Renal cortical epithelial cell (primary cell): ENCODE data around the gene ZBTB26. TPM values are rescaled to one million over a fixed set of nuclear protein-coding genes. Genes with fewer than 3 reads are reported as not detected.
"Not testable (repeated sequence)": the region's sequence is repeated elsewhere in the genome, so short reads cannot be mapped to it uniquely, and the experiment has no call there.

ENCODE experiments used
- DNase-seq: peaks from one replicate; pipeline ENCODE4 v3.0.0-alpha.2; 2011; ENCODE audit warnings: low read depth
- total RNA-seq: library from RNA; depleted of rRNA; stranded (reverse); fragments of >200 nt; gene quantifications from 2 replicates; pipeline ENCODE4 v1.2.3, GENCODE V29; 2014

ZBTB26 gene
- total RNA-seq, 1 donor from 2014 or later = 11.6 TPM

GRCh38 chr9:122923947-122924346 lies 7.4 kb downstream of the ZBTB26 start:
- peak; percentile 34 for DNase-seq

- DNase-seq = no peak
These were observed 8.6 kb downstream of the ZBTB26 start for GRCh38 chr9:122922713-122923112.

DNA sequence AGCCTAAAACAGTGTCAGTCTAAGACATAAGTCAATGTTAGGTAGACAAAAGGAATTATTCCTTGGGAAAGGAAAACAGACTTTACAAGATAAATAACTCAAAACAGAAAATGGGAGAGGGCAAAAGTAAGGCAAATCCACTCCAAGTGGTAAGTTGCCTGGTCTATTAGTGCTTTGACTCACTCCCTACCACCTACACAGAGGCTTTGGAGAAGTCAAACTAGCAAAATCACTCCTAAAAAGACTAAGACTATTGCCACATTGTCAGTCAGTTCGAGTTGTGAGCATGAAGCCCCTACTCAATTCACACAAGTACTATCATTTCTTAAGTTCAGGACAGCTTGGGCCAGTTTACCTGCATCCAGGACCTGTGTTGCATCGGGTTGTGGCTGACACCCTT lies 13.0 kb downstream of the ZBTB26 start:
- DNase-seq = no peak

GRCh38 chr9:122912964-122913673 lies 18.2 kb downstream of the ZBTB26 start, which contains the start of gene ZBTB6:
Gene ZBTB6, minus strand, starts transcription at chr9:122913323. Its CDS starts 1,251 bp downstream, at chr9:122912072.
- DNase-seq = peak; percentile 83

- no peak for DNase-seq
These were observed 18.7 kb downstream of the ZBTB26 start for GRCh38 chr9:122912671-122912963.

DNA sequence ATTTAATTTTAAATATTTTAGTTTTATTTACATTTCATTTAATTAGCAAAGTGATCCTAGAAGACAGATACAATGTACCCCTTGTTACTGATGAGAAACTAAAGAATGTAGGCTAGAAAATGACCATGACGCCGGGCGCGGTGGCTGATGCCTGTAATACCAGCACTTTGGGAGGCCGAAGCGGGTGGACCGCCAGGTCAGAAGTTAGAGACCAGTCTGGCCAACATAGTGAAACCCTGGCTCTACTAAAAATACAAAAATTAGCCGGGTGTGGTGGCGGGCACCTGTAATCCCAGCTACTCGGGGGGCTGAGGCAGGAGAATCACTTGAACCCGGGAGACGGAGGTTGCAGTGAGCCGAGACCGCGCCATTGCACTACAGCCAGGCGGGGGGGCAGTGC lies 25.2 kb downstream of the ZBTB26 start:
- not testable (repeated sequence) for DNase-seq

DNA sequence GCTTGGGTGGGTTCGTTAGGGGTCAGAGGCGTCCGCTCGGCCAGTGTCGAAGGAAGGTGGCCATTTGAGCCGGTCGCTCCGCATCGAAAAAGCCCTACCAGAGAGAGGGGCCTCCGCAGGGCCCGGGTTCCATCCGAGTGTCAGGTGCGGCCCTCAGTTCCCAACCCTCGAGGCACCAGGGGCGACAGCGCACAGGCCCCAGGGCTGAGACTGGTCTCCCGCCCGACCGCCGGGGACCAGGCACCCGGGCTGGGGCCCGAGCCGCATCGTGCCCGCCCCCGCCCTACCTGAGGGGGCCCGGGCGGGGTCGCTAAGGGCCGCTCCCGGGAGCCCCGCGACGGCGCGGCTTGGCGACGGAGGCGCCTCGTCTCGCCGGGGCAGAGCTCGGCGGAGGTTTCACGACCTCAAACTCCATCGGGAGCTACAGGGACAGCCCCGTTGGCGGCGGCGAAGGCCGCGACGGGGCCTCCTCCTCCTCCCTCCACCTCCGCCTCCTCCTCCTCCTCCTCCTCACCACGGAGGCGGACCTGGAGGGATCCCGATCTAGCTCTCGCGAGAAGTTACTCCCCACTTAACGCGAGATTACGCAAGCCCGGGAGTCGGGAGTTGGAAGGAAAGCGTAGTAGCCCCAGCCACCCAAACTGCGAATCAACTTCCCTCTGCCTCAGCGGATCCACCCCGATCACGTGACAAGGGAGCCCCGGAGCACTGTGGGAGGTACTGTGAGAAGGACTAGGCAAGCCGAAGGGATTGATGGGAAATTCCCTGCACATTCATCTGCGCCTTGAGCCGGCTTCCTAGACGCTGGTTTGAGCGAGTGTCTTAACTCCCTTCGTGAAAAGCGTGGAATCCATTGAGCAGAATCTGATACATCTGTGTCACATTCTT lies 26.2 kb downstream of the ZBTB26 start, which contains the start of gene RC3H2:
Gene RC3H2 (minus strand): TSS at position 537 of the 888 bp plus-strand sequence. CDS start 7,850 bp downstream, outside the sequence.
- peak; percentile 99 for DNase-seq

GRCh38 chr9:122904466-122904822 lies 26.9 kb downstream of the ZBTB26 start:
- DNase-seq = peak; percentile 36

- peak; percentile 28 for DNase-seq
These were observed 30.5 kb downstream of the ZBTB26 start for GRCh38 chr9:122900791-122901190.

DNA sequence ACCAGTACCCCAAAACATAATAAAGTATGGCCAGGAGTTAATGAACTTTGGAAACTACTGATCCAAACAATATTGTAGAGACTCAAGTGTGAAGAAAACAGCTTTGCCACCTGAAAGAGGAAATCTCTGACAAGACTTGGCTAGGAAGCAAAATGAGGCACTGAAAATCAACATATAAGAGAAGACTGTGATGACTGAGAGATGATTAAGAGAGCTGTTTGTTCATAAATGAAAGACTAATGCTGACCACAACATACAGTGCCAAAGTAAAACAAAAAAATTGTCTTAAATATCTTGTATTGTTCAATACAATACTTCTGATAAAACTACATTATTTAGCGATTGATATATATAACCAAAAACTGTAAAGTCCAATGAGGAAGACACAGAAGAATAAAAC lies 33.3 kb downstream of the ZBTB26 start:
- peak; percentile 17 for DNase-seq

DNA sequence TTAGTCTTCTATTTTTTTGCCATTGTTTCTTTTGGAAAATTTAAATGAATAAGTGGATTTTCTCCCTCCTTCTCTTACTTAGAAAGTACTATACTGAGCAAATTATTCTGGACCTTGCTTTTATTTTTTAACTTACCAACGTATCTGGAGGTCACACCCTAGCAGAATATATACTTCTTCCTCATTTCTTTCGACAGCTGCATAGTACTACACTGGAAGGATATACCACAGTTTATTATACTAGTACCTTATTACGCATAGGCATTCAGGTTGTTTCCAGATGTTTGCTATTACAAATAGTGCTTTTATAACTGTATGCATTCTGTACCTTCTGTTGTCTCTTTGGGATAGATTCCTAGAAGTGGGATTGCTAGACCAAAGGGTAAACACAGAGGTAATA lies 42.8 kb downstream of the ZBTB26 start:
- DNase-seq = no peak

- no peak for DNase-seq
These were observed 48.2 kb downstream of the ZBTB26 start for GRCh38 chr9:122883125-122883524.

- DNase-seq = no peak
These were observed 51.9 kb downstream of the ZBTB26 start for GRCh38 chr9:122879443-122879842.

GRCh38 chr9:122875523-122875922 lies 55.8 kb downstream of the ZBTB26 start:
- no peak for DNase-seq

DNA sequence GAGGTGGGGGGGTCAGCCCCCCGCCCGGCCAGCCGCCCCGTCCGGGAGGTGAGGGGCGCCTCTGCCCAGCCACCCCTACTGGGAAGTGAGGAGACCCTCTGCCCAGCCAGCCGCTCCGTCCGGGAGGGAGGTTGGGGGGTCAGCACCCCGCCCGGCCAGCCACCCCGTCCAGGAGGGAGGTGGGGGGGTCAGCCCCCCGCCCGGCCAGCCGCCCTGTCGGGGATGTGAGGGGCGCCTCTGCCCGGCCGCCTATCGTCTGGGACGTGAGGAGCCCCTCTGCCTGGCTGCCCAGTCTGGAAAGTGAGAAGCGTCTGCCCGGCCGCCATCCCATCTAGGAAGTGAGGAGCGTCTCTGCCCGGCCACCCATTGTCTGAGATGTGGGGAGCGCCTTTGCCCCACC lies 64.0 kb downstream of the ZBTB26 start:
- DNase-seq = not testable (repeated sequence)

DNA sequence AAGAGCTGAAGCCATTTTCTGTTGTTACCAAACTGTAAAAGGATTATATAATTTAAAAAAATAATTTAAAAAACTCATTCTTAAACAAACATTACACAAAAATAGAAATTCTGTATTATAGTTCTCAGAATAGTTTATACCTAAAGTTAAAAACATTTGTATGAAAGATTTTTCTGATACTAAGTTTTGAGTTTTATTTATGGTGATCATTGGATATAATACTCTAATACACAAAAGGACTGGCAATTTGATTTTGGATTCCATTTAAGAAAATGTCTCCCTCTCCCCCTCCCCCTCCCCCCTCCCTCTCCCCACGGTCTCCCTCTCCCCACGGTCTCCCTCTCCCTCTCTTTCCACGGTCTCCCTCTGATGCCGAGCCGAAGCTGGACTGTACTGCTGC lies 65.2 kb downstream of the ZBTB26 start:
- DNase-seq = no peak

Other genes starting within 250 kb of the ZBTB26 start
- gene OR1L4, start 207.5 kb downstream of the ZBTB26 start, total RNA-seq = not detected in 2 replicates
- not detected in 2 replicates for gene OR1L6, start 189.2 kb downstream of the ZBTB26 start, total RNA-seq
- not detected in 2 replicates for gene OR5C1, start 142.6 kb downstream of the ZBTB26 start, total RNA-seq
- not detected in 2 replicates for gene OR1K1, start 131.4 kb downstream of the ZBTB26 start, total RNA-seq
- gene PDCL, start 102.9 kb downstream of the ZBTB26 start, total RNA-seq = 51.9 and 53.7 TPM in 2 replicates
- gene RC3H2, start 26.2 kb downstream of the ZBTB26 start, total RNA-seq = 59.2 and 113 TPM in 2 replicates
- gene ZBTB6, start 18.2 kb downstream of the ZBTB26 start, total RNA-seq = 16.5 and 18.5 TPM in 2 replicates
- 18.9 and 56.8 TPM in 2 replicates for gene RABGAP1, start 9.5 kb upstream of the ZBTB26 start, total RNA-seq
- 0.50 TPM in 1 of 2 replicates, not detected in the other for gene GPR21, start 102.2 kb upstream of the ZBTB26 start, total RNA-seq